Erythroblast (primary cell): Measurements from ENCODE around the gene ACAA1.

Experiments
- DNase-seq, 2 experiments: peaks; one replicate each; lab custom pipeline; 2025; lab: John Stamatoyannopoulos, UW
- GATA1 ChIP-seq: IDR thresholded peaks from 2 replicates; pipeline ENCODE4 v1.6.1; 2011; ENCODE audit warnings: low read depth, mild to moderate bottlenecking, control low read depth, low read length, moderate library complexity
- POLR2A ChIP-seq: IDR thresholded peaks from 2 replicates; pipeline ENCODE4 v1.6.1; 2011; ENCODE audit warnings: mild to moderate bottlenecking, low read length

The ACAA1 gene

GRCh38 chr3:38148311-38148882 is 11.5 kb upstream of the ACAA1 start:
- no peak for DNase-seq
- TF ChIP-seq POLR2A (no peak), GATA1 (no peak)

- TF ChIP-seq POLR2A (no peak), GATA1 (no peak)
- DNase-seq = no peak
These were observed 10.5 kb upstream of the ACAA1 start for GRCh38 chr3:38147421-38147820.

GRCh38 chr3:38146504-38146903 is 9.6 kb upstream of the ACAA1 start:
- TF ChIP-seq GATA1 (no peak), POLR2A (no peak)

GRCh38 chr3:38143511-38143910 is 6.6 kb upstream of the ACAA1 start:
- no peak for TF ChIP-seq GATA1
- TF ChIP-seq POLR2A = no peak
- DNase-seq = no peak

More at GRCh38 chr3:38146504-38146903, 9.6 kb upstream of the ACAA1 start:
- no peak for DNase-seq

DNA sequence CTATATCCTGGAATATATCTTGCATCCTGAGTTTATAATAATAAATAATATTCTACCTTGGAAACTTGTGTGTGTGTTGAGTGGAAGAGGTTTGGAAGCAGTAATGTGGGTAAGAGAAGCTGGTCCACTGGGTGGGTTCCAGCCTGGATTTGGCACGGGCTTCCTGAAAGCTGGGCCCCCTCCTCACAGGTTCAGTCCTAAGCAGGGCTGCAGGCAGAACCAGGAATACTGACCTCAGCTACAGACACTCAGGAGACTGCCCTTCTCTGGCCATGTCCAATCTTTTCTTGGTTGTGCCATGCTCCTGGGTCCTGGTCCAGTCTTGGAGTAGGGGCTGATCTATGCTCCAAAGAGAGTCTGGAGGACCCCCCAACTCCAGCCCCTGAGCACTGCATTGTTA is 6.0 kb upstream of the ACAA1 start:
- TF ChIP-seq GATA1 (no peak), POLR2A (no peak)

GRCh38 chr3:38141952-38142273 is 5.0 kb upstream of the ACAA1 start:
- no peak for DNase-seq
- TF ChIP-seq POLR2A (no peak), GATA1 (no peak)

More for the DNA sequence above, 6.0 kb upstream of the ACAA1 start:
- no peak for DNase-seq

GRCh38 chr3:38141173-38141951 is 4.4 kb upstream of the ACAA1 start:
- no peak for TF ChIP-seq POLR2A
- TF ChIP-seq GATA1 = no peak
- DNase-seq = no peak

- no peak for TF ChIP-seq GATA1
These were observed 3.6 kb upstream of the ACAA1 start for GRCh38 chr3:38140326-38141172.

DNA sequence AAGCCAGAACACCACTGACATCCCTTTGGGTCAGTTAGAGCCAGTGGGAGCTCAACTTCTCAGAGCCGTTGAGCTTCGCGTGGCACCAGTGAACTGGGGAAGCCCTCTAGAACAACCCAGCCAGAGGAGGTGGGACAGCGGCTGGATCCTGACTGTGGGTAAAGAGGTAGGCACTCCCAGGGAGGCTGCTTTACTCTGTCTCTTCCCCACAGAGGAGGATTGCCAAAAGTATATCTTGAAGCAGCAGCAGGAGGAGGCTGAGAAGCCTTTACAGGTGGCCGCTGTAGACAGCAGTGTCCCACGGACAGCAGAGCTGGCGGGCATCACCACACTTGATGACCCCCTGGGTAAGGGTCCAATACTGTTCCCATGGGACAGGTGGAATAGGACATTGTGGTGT is 2.7 kb upstream of the ACAA1 start:
- no peak for TF ChIP-seq POLR2A
- no peak for TF ChIP-seq GATA1
- DNase-seq = no peak

More at GRCh38 chr3:38140326-38141172, 3.6 kb upstream of the ACAA1 start:
- DNase-seq = no peak

GRCh38 chr3:38139191-38139590 is 2.3 kb upstream of the ACAA1 start:
- TF ChIP-seq POLR2A = no peak
- TF ChIP-seq GATA1 = no peak
- no peak for DNase-seq

- peak; percentile 75 for TF ChIP-seq POLR2A
- no peak for TF ChIP-seq GATA1
- peak; percentile 76 to 82 for DNase-seq
These were observed 1.6 kb upstream of the ACAA1 start, which contains the start of gene MYD88 for GRCh38 chr3:38138349-38139190. Gene MYD88 (plus strand): TSS chr3:38138661. CDS start chr3:38138701, 40 bp downstream.

- TF ChIP-seq GATA1 (no peak), POLR2A (no peak)
- DNase-seq = peak; percentile 42 to 56
These were observed 855 bp upstream of the ACAA1 start for GRCh38 chr3:38137615-38138348.
